HG02870 (cell line): Measurements from ENCODE around the gene CYB5B.
"Not testable (repeated sequence)": the region's sequence is repeated elsewhere in the genome, so short reads cannot be mapped to it uniquely, and the experiment has no call there.

ENCODE experiments used
- ATAC-seq: cut with Tn5 transposase; IDR thresholded peaks from one replicate; pipeline ENCODE4 v1.9.1; 2021; ENCODE audit warnings: mild to moderate bottlenecking, moderate library complexity; ENCODE audit not compliant: unreplicated experiment

CYB5B gene

GRCh38 chr16:69408475-69408874, 15.9 kb upstream of the CYB5B start:
- no peak for ATAC-seq

- no peak for ATAC-seq
Measured at GRCh38 chr16:69410219-69410990, 14.0 kb upstream of the CYB5B start.

- no peak for ATAC-seq
Measured at GRCh38 chr16:69411064-69411985, 13.1 kb upstream of the CYB5B start.

GRCh38 chr16:69412287-69412686, 12.1 kb upstream of the CYB5B start:
- no peak for ATAC-seq

GRCh38 chr16:69413045-69413664, 11.3 kb upstream of the CYB5B start:
- no peak for ATAC-seq

GRCh38 chr16:69417520-69418199, 6.8 kb upstream of the CYB5B start:
- no peak for ATAC-seq

- ATAC-seq: no peak
Measured at GRCh38 chr16:69419956-69420355, 4.5 kb upstream of the CYB5B start.

- ATAC-seq: no peak
Measured at GRCh38 chr16:69423189-69423588, 1.2 kb upstream of the CYB5B start.

GRCh38 chr16:69424935-69425784, 741 bp downstream of the CYB5B start:
- no peak for ATAC-seq

GRCh38 chr16:69428652-69429051, 4.2 kb downstream of the CYB5B start:
- ATAC-seq: no peak

GRCh38 chr16:69429058-69429640, 4.7 kb downstream of the CYB5B start:
- not testable (repeated sequence) for ATAC-seq

GRCh38 chr16:69431948-69432468, 7.6 kb downstream of the CYB5B start:
- no peak for ATAC-seq

- ATAC-seq: no peak
Measured at GRCh38 chr16:69434066-69434465, 9.6 kb downstream of the CYB5B start.

GRCh38 chr16:69435977-69436820, 11.8 kb downstream of the CYB5B start:
- no peak for ATAC-seq

GRCh38 chr16:69436896-69437295, 12.5 kb downstream of the CYB5B start:
- no peak for ATAC-seq

GRCh38 chr16:69438465-69438864, 14.0 kb downstream of the CYB5B start:
- ATAC-seq: no peak

- ATAC-seq: no peak
Measured at GRCh38 chr16:69440250-69440649, 15.8 kb downstream of the CYB5B start.

- ATAC-seq: not testable (repeated sequence)
Measured at GRCh38 chr16:69441030-69441429, 16.6 kb downstream of the CYB5B start.
